HEK293 (cell line): Measurements from ENCODE around the gene HDLBP.

Source experiments
- CTCF ChIA-PET: fragments of 350-600 bp; formaldehyde crosslinking; extraction: SDS; loops from one replicate; lab custom pipeline; 2021; ENCODE audit warnings: antibody characterized with exemption; lab: Yijun Ruan, JAX
- POLR2A ChIA-PET: fragments of 300-600 bp; formaldehyde crosslinking; extraction: SDS; loops from one replicate; lab custom pipeline; 2020; ENCODE audit warnings: antibody characterized with exemption, inconsistent platforms; lab: Yijun Ruan, JAX
- H3K27ac ChIP-seq: fragments of 200-500 bp; sonication (Bioruptor generic); 2 replicates; pipeline ENCODE4 v1.5.1; 2014; ENCODE audit warnings: low read depth, low read length, control low read depth, inconsistent platforms; ENCODE audit errors: extremely low read depth
- H3K36me3 ChIP-seq, 2 experiments: fragments of 200-500 bp in 1 of 2; sonication (Bioruptor generic) in 1 of 2; 1 replicate in 1 of 2; 2 replicates in 1 of 2; pipeline ENCODE4 v1.5.1; 2014 to 2017; ENCODE audit warnings: inconsistent platforms in 2 of 2, low read length in 2 of 2; ENCODE audit not compliant: control insufficient read depth in 2 of 2, insufficient read depth in 1 of 2
- H3K4me1 ChIP-seq: fragments of 200-500 bp; sonication (Bioruptor generic); 2 replicates; pipeline ENCODE4 v1.5.1; 2014; ENCODE audit warnings: mild to moderate bottlenecking, low read length, inconsistent platforms; ENCODE audit not compliant: control insufficient read depth, insufficient read depth
- H3K4me3 ChIP-seq: 2 replicates; pipeline ENCODE4 v1.5.1; 2011; ENCODE audit warnings: low read depth, mild to moderate bottlenecking, control low read depth, low read length, moderate library complexity
- H3K9me3 ChIP-seq: fragments of 200-500 bp; sonication (Bioruptor generic); 2 replicates; pipeline ENCODE4 v1.5.1; 2014; ENCODE audit warnings: low read depth, low read length, inconsistent platforms; ENCODE audit not compliant: control insufficient read depth, insufficient read depth
- ATF2 ChIP-seq: fragments of 450-650 bp; formaldehyde crosslinking; IDR thresholded peaks from 2 replicates; pipeline ENCODE4 v1.5.1; 2016; ENCODE audit warnings: missing biosample characterization, missing genetic modification characterization, low read depth
- ELK4 ChIP-seq: IDR thresholded peaks from 2 replicates; pipeline ENCODE4 v1.6.1; 2011; ENCODE audit warnings: mild to moderate bottlenecking, low read depth, low read length, borderline replicate concordance
- GLIS1 ChIP-seq: fragments of 450-650 bp; formaldehyde crosslinking; IDR thresholded peaks from 2 replicates; pipeline ENCODE4 v1.5.1; 2016; ENCODE audit warnings: missing biosample characterization, missing genetic modification characterization
- PRDM10 ChIP-seq: fragments of 450-650 bp; formaldehyde crosslinking; IDR thresholded peaks from 2 replicates; pipeline ENCODE4 v1.5.1; 2016; ENCODE audit warnings: missing biosample characterization, missing genetic modification characterization
- ZBTB48 ChIP-seq: fragments of 450-650 bp; formaldehyde crosslinking; IDR thresholded peaks from 2 replicates; pipeline ENCODE4 v1.5.1; 2016; ENCODE audit warnings: missing biosample characterization, missing genetic modification characterization
- ZBTB7A ChIP-seq: fragments of 450-650 bp; formaldehyde crosslinking; IDR thresholded peaks from 2 replicates; pipeline ENCODE4 v1.5.1; 2016; ENCODE audit warnings: low read depth, missing biosample characterization, missing genetic modification characterization
- ZFHX2 ChIP-seq: fragments of 450-650 bp; formaldehyde crosslinking; conservative IDR thresholded peaks from 2 replicates; pipeline ENCODE4 v1.5.1; 2016; ENCODE audit warnings: missing biosample characterization, missing genetic modification characterization
- ZFP37 ChIP-seq: fragments of 450-650 bp; formaldehyde crosslinking; IDR thresholded peaks from 2 replicates; pipeline ENCODE4 v1.5.1; 2016; ENCODE audit warnings: missing biosample characterization, missing genetic modification characterization
- ZFP69B ChIP-seq: fragments of 450-650 bp; formaldehyde crosslinking; IDR thresholded peaks from 2 replicates; pipeline ENCODE4 v1.5.1; 2016; ENCODE audit warnings: missing biosample characterization, missing genetic modification characterization
- ZNF169 ChIP-seq: fragments of 450-650 bp; formaldehyde crosslinking; IDR thresholded peaks from 2 replicates; pipeline ENCODE4 v1.5.1; 2016; ENCODE audit warnings: missing biosample characterization, missing genetic modification characterization
- ZNF341 ChIP-seq: fragments of 450-650 bp; formaldehyde crosslinking; IDR thresholded peaks from 2 replicates; pipeline ENCODE4; 2016; ENCODE audit warnings: low read depth, missing biosample characterization, missing genetic modification characterization
- ZNF513 ChIP-seq: fragments of 450-650 bp; IDR thresholded peaks from 2 replicates; pipeline ENCODE4 v1.5.1; 2018; ENCODE audit warnings: missing biosample characterization, missing genetic modification characterization
- ZNF518A ChIP-seq: fragments of 450-650 bp; formaldehyde crosslinking; conservative IDR thresholded peaks from 2 replicates; pipeline ENCODE4 v1.5.1; 2016; ENCODE audit warnings: low read depth, missing biosample characterization, missing genetic modification characterization
- ZNF529 ChIP-seq: fragments of 450-650 bp; formaldehyde crosslinking; IDR thresholded peaks from 2 replicates; pipeline ENCODE4 v1.5.1; 2017; ENCODE audit warnings: missing genetic modification characterization, missing biosample characterization; ENCODE audit not compliant: insufficient replicate concordance
- ZNF555 ChIP-seq: fragments of 450-650 bp; formaldehyde crosslinking; conservative IDR thresholded peaks from 2 replicates; pipeline ENCODE4 v1.5.1; 2017; ENCODE audit warnings: missing biosample characterization, mild to moderate bottlenecking, missing genetic modification characterization, inconsistent platforms
- ZNF558 ChIP-seq: fragments of 450-650 bp; formaldehyde crosslinking; IDR thresholded peaks from 2 replicates; pipeline ENCODE4 v1.5.1; 2016; ENCODE audit warnings: missing biosample characterization, missing genetic modification characterization
- ZNF580 ChIP-seq: fragments of 450-650 bp; formaldehyde crosslinking; IDR thresholded peaks from 2 replicates; pipeline ENCODE4 v1.5.1; 2016; ENCODE audit warnings: missing biosample characterization, missing genetic modification characterization
- ZNF645 ChIP-seq: fragments of 450-650 bp; formaldehyde crosslinking; IDR thresholded peaks from 2 replicates; pipeline ENCODE4; 2016; ENCODE audit warnings: missing biosample characterization, missing genetic modification characterization
- ZNF701 ChIP-seq: fragments of 450-650 bp; formaldehyde crosslinking; IDR thresholded peaks from 2 replicates; pipeline ENCODE4 v1.5.1; 2016; ENCODE audit warnings: missing biosample characterization, missing genetic modification characterization
- ZNF785 ChIP-seq: fragments of 450-650 bp; formaldehyde crosslinking; IDR thresholded peaks from 2 replicates; pipeline ENCODE4 v1.5.1; 2016; ENCODE audit warnings: missing biosample characterization, missing genetic modification characterization
- ZXDB ChIP-seq: fragments of 450-650 bp; formaldehyde crosslinking; IDR thresholded peaks from 2 replicates; pipeline ENCODE4 v1.5.1; 2016; ENCODE audit warnings: missing biosample characterization, missing genetic modification characterization

HDLBP gene

GRCh38 chr2:241268716-241269445 is 46.6 kb downstream of the HDLBP start (continued):
- TF ChIP-seq ZNF645 (no peak), GLIS1 (tag by site-specific recombination) (no peak), ZNF529 (no peak), ZNF513 (no peak), PRDM10 (tag by site-specific recombination) (peak; percentile 42; the same call in 1 of the 2 replicates), ZBTB7A (tag by site-specific recombination) (no peak), ZFP69B (tag by site-specific recombination) (no peak), ZNF558 (tag by site-specific recombination) (peak; percentile 48; the same call in 1 of the 2 replicates)

- Histone ChIP-seq H3K9me3 (no peaks in the 10 kb centered on the region), H3K27ac (no peak overlapping the region), H3K4me1 (peaks cover 5% of the 10 kb centered on the region), H3K36me3 (peaks cover 29 to 68% of the 10 kb centered on the region in 2 experiments), H3K4me3 (no peak overlapping the region)
- ChIA-PET POLR2A (interaction anchor here (2.4 kb wide), 1 partner anchor 47 kb away, joined by 11 read pairs; the partner anchor contains the start of genes HDLBP and SEPTIN2), CTCF (interaction anchor here (0.8 kb wide), 1 partner anchor 124 kb away, joined by 3 read pairs; no protein-coding TSS in a partner anchor)
- TF ChIP-seq ELK4 (no peak), ZNF518A (tag by site-specific recombination) (no peak), ZNF701 (tag by site-specific recombination) (no peak), ZFP69B (tag by site-specific recombination) (no peak), ZBTB48 (tag by site-specific recombination) (no peak), ZFP37 (no peak), ZNF580 (no peak), ZNF785 (tag by site-specific recombination) (no peak), ZNF555 (tag by site-specific recombination) (no peak), ZNF169 (tag by site-specific recombination) (no peak), ZXDB (no peak), ATF2 (no peak), ZNF341 (tag by site-specific recombination) (no peak), ZFHX2 (no peak)
Measured at GRCh38 chr2:241268306-241268705, 47.2 kb downstream of the HDLBP start.
